ENCODE results near the gene S100A3.

DNA sequence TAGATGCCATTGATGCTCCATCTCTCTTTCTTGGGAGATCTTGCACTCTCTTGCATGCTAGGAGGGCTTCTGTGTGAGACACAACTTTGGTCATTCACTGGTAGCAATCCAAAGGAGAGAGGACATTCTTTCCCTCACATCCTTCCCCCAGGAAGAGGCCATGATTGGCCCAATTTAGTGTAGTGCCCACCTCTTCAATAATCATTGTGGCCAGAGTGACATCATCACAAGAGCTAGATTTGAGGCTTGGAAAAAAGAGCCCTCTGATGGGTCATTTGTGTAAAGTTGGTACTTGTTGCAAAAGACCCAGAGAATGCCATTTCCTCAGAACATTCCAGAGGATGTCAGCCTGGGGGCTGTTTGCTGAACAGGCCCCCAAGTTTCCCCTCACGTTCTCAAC, 43.5 kb downstream of the S100A3 start:
- TF ChIP-seq, protein P1, sequence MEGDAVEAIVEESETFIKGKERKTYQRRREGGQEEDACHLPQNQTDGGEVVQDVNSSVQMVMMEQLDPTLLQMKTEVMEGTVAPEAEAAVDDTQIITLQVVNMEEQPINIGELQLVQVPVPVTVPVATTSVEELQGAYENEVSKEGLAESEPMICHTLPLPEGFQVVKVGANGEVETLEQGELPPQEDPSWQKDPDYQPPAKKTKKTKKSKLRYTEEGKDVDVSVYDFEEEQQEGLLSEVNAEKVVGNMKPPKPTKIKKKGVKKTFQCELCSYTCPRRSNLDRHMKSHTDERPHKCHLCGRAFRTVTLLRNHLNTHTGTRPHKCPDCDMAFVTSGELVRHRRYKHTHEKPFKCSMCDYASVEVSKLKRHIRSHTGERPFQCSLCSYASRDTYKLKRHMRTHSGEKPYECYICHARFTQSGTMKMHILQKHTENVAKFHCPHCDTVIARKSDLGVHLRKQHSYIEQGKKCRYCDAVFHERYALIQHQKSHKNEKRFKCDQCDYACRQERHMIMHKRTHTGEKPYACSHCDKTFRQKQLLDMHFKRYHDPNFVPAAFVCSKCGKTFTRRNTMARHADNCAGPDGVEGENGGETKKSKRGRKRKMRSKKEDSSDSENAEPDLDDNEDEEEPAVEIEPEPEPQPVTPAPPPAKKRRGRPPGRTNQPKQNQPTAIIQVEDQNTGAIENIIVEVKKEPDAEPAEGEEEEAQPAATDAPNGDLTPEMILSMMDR (IDR thresholded peaks at IDR 0.05; ENCODE audit: low read depth, low read length), result no peak
- no peak for TF ChIP-seq EZH2phosphoT487 (IDR thresholded peaks at IDR 0.05; ENCODE audit: low read depth)
